ENCODE data around the gene ANXA1.

ANXA1 gene

DNA sequence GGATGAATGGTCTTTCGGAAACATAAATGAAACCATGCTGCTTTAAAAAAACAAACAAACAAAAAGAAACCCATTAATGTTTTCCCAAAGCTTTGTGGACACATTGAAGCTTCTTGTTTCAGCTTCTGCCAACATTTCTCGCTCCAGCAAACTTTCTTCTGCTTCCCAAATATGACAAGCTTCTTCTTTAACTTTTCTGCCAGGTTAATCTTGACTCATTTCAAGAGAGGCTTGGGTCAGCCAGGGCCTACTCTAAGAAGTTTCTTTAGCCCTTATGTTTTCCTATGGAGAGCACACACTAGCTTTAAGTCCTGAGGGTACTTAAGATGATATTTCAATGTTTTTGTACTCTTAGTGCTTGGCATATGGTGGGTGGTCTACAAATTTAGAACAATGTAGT, 6.1 kb downstream of the ANXA1 start:
- no peak overlapping the region for H3K4me3 ChIP-seq (ENCODE audit: low read depth, low read length)
- TF ChIP-seq, protein P1, sequence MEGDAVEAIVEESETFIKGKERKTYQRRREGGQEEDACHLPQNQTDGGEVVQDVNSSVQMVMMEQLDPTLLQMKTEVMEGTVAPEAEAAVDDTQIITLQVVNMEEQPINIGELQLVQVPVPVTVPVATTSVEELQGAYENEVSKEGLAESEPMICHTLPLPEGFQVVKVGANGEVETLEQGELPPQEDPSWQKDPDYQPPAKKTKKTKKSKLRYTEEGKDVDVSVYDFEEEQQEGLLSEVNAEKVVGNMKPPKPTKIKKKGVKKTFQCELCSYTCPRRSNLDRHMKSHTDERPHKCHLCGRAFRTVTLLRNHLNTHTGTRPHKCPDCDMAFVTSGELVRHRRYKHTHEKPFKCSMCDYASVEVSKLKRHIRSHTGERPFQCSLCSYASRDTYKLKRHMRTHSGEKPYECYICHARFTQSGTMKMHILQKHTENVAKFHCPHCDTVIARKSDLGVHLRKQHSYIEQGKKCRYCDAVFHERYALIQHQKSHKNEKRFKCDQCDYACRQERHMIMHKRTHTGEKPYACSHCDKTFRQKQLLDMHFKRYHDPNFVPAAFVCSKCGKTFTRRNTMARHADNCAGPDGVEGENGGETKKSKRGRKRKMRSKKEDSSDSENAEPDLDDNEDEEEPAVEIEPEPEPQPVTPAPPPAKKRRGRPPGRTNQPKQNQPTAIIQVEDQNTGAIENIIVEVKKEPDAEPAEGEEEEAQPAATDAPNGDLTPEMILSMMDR (IDR thresholded peaks at IDR 0.05; ENCODE audit: low read depth, low read length) = no peak

DNA sequence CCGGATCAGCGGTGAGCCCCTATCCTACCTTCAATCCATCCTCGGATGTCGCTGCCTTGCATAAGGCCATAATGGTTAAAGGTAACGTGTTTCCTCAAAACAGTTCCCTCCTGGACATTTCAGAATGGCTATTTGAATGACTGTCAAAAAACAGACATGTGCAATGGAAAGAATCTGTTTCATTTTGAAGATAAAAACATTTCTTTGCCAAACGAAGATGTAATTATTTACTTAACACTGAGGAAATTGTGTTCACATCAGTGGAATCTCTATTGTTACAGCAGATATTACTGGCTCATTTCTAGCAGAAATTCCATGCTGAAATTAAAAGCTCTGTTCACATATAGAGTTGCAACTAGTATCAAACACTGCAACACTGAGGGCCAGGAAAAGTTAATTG, 7.1 kb downstream of the ANXA1 start:
- TF ChIP-seq, protein P1 (IDR thresholded peaks at IDR 0.05; ENCODE audit: low read depth, low read length) = no peak
- no peak overlapping the region for H3K4me3 ChIP-seq (ENCODE audit: low read depth, low read length)

DNA sequence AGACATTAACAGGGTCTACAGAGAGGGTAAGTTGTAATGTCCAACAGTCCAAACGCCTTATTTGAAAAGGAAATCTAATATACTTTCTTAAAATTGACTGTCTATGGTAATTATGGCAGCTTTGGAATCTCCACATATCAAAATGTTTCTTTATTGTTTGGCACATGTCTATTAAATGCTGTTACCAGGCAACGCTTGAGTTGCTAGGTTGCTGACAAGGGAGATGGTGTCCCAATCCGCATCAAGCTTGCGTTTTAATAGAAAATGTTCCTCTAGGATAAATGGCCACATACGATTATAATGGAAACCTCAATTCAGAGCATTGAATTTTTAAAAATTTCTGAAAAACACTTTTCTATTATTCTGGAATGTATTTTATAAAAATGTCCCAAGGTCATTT, 9.2 kb downstream of the ANXA1 start:
- no peak overlapping the region for H3K4me3 ChIP-seq (ENCODE audit: low read depth, low read length)
- TF ChIP-seq, protein P1 (IDR thresholded peaks at IDR 0.05; ENCODE audit: low read depth, low read length) = no peak

DNA sequence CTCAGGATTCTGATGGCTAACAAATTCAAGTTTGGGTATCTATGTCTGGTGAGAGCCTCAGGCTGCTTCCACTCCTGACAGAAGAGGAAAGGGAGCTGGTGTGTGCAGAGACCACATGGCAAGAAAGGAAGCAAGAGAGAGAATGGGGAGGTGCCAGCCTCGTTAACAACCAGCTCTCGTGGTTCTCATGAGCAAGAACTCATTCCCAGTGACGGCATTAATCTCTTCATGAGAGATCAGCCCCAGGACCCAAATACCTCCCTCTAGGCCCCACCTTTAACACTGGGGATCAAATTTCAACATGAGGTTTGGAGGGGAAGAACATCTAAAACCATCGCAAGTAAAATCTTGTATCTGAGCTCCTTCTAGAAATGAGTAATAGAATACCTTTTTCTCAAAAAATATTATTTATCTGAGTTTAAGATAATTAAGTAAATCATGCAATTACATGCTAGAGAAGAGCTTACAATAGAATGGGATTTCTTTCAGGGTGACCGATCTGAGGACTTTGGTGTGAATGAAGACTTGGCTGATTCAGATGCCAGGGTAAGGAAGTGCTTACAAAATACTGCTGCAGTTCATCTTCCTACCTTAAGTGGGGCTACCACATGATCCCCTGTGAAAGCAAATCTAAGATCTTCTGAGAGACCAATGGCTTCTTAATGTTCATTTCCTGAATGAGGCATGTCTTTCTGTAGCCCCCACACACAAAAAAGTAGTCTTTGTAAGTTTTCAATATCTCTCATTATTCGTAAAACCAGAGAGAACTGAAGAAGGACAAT, 11.5 kb downstream of the ANXA1 start:
- TF ChIP-seq, protein P1 (IDR thresholded peaks at IDR 0.05; ENCODE audit: low read depth, low read length) = no peak
- H3K4me3 ChIP-seq (ENCODE audit: low read depth, low read length) = no peak overlapping the region

DNA sequence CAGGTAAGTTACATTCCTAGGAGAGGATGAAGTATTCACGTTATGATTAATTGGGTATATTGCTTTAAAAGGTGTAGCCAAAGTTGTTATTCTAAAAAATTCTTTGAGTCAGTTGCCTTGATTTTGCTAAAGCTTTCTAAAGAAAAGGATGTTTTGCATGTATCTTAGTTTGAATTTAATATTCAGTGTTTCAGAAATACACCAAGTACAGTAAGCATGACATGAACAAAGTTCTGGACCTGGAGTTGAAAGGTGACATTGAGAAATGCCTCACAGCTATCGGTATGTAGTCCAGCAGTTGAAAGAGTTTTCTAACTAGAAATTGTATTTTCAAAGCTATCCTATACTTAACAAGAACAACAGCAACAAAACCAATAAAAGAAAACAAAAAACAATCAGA, 14.2 kb downstream of the ANXA1 start:
- TF ChIP-seq, protein P1 (IDR thresholded peaks at IDR 0.05; ENCODE audit: low read depth, low read length) = no peak
- no peak overlapping the region for H3K4me3 ChIP-seq (ENCODE audit: low read depth, low read length)

DNA sequence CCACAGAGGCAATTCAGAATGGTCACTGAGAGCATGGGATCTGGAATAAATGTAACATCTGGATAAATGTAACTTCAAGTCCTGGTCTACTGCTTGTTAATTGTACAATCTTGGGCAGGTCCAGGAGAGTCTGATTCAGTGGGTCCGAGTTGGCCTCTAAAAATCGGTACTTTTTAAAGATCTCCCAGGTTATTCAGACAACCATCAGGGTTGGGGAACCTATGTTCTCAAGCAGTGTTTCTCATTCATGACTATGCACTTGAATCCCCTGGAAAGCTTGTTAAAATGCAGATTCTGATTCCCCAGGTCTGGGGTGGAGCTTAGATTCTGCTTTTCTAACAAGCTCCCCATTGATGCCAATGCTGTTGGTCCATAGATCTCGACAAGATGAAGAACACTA, 14.8 kb downstream of the ANXA1 start:
- TF ChIP-seq, protein P1 (IDR thresholded peaks at IDR 0.05; ENCODE audit: low read depth, low read length) = no peak
- H3K4me3 ChIP-seq (ENCODE audit: low read depth, low read length) = no peak overlapping the region

DNA sequence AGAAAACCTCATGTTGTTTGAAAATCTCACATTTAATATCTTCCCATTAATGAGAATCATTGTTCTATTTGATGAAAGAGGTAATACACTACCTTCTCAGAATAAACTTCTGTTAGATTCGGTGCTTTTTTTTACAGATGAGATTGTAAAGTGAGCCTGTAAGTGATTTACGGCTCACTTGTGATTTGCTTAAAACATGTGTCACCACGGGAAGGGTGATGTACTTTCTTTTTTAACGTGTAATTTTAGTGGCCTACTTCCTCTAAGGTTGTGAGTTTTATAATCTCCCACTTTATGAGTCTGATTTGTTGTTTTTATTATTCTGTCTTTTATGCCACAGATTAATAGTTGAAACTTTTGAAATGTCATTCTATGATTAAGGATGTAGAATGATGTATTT, 15.9 kb downstream of the ANXA1 start:
- TF ChIP-seq, protein P1 (IDR thresholded peaks at IDR 0.05; ENCODE audit: low read depth, low read length) = no peak

More for the DNA sequence above, 15.9 kb downstream of the ANXA1 start:
- H3K4me3 ChIP-seq (ENCODE audit: low read depth, low read length) = no peak overlapping the region

Data from WI38 (cell line).